ENCODE data around the gene MAGI1.

DNA sequence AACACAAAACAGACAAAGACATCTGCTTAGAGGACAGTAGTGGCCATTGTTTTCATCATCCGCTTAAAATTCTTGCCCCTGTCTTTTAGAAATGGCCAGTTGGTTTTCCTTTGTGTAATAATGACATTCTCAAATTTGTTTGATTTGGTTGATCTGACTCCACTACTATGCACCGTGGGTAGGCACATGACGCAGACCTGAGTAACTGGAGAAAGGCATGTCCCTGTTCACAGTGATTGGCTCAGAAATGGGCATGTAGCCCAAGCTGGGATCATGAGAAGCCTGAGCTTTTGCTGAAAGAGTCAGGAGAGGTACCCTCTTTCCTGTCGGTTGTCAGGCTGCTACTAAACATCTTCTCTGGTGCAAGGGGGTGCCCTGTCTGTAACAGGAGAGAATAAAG is 36.6 kb upstream of the MAGI1 start:
- no peak for TF ChIP-seq POLR2A (IDR thresholded peaks at IDR 0.05)
- TF ChIP-seq, protein P1, sequence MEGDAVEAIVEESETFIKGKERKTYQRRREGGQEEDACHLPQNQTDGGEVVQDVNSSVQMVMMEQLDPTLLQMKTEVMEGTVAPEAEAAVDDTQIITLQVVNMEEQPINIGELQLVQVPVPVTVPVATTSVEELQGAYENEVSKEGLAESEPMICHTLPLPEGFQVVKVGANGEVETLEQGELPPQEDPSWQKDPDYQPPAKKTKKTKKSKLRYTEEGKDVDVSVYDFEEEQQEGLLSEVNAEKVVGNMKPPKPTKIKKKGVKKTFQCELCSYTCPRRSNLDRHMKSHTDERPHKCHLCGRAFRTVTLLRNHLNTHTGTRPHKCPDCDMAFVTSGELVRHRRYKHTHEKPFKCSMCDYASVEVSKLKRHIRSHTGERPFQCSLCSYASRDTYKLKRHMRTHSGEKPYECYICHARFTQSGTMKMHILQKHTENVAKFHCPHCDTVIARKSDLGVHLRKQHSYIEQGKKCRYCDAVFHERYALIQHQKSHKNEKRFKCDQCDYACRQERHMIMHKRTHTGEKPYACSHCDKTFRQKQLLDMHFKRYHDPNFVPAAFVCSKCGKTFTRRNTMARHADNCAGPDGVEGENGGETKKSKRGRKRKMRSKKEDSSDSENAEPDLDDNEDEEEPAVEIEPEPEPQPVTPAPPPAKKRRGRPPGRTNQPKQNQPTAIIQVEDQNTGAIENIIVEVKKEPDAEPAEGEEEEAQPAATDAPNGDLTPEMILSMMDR (IDR thresholded peaks at IDR 0.05): no peak
